GM21528 (cell line): ENCODE measurements around the gene DNASE2B.
"Not testable (repeated sequence)": the region's sequence is repeated elsewhere in the genome, so short reads cannot be mapped to it uniquely, and the experiment has no call there.

Source experiments
- ATAC-seq: cut with Tn5 transposase; IDR thresholded peaks from one replicate; pipeline ENCODE4 v1.9.1; 2021; ENCODE audit warnings: mild to moderate bottlenecking, moderate library complexity; ENCODE audit not compliant: unreplicated experiment, low FRiP score

Gene DNASE2B

GRCh38 chr1:84442747-84443646 lies 44.7 kb downstream of the DNASE2B start:
- ATAC-seq = not testable (repeated sequence)

- not testable (repeated sequence) for ATAC-seq
Measured at GRCh38 chr1:84448704-84449103, 50.4 kb downstream of the DNASE2B start.

- no peak for ATAC-seq
Measured at GRCh38 chr1:84450910-84451309, 52.6 kb downstream of the DNASE2B start.

- ATAC-seq = no peak
Measured at GRCh38 chr1:84452436-84452835, 54.2 kb downstream of the DNASE2B start.

- ATAC-seq = no peak
Measured at GRCh38 chr1:84462118-84462517, 63.8 kb downstream of the DNASE2B start.
